ENCODE data around the gene ANKEF1.

The ANKEF1 gene

DNA sequence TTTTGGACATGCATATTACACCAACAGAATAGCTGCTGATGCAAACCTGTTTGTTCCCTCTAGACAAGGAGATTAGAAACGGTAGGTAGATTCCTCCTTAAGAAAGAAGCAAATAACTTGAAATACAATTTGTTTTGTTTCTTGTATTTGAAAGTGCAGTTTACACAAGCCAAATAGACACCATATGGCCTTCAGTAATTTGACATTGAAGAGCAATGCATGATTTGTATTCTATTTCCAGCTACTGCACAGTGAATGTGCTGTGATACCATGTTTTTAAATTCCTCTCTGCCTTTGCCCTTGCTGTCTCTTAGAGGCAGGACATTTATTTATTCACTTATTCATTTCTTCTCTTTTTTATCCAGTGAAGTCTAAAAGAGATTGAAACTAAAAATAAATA is 31.9 kb upstream of the ANKEF1 start:
- TF ChIP-seq USF1 (IDR thresholded peaks at IDR 0.05) (no peak), TAF1 (IDR thresholded peaks at IDR 0.05; ENCODE audit: low read depth) (no peak), NFIC (IDR thresholded peaks at IDR 0.05) (no peak), RAD21 (IDR thresholded peaks at IDR 0.05; ENCODE audit: low read depth) (no peak)

DNA sequence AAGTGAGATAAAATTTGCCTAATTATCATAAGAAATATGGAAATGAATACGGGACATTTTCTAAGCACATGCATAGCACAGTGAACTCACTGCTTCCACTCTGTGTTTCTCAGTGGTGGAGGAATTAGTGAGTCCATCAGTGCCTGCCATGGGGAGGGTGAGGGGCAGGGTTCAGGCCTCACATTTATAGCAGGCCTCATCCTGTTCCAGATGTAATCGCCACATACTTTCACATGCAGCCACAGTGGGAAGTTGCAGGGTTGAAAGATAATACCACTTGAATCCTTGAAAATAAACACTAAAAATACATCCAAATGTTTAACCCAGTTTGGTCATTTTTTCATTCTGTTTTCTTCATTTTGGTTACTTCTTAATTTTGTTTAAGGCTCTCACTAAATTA is 29.9 kb upstream of the ANKEF1 start:
- TF ChIP-seq EGR1 (IDR thresholded peaks at IDR 0.05): no peak
- no peak for TF ChIP-seq RAD21 (IDR thresholded peaks at IDR 0.05; ENCODE audit: low read depth)
- TF ChIP-seq EP300 (IDR thresholded peaks at IDR 0.05; ENCODE audit: borderline replicate concordance): no peak
- no peak for TF ChIP-seq TEAD4 (IDR thresholded peaks at IDR 0.05)
- no peak for TF ChIP-seq TAF1 (IDR thresholded peaks at IDR 0.05; ENCODE audit: low read depth)
- no peak for TF ChIP-seq CEBPB (IDR thresholded peaks at IDR 0.05)
- TF ChIP-seq ZBTB7A (IDR thresholded peaks at IDR 0.05; ENCODE audit: low read depth): no peak
- TF ChIP-seq YY1 (IDR thresholded peaks at IDR 0.05; ENCODE audit: low read depth): no peak
- no peak for TF ChIP-seq TCF12 (IDR thresholded peaks at IDR 0.05; ENCODE audit: low read depth)
- TF ChIP-seq CREB1 (IDR thresholded peaks at IDR 0.05; ENCODE audit: low read depth): no peak
- TF ChIP-seq NFIC (IDR thresholded peaks at IDR 0.05): no peak
- TF ChIP-seq FOXM1 (IDR thresholded peaks at IDR 0.05; ENCODE audit: borderline replicate concordance, low read depth): no peak
- TF ChIP-seq, protein P1, sequence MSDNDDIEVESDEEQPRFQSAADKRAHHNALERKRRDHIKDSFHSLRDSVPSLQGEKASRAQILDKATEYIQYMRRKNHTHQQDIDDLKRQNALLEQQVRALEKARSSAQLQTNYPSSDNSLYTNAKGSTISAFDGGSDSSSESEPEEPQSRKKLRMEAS (IDR thresholded peaks at IDR 0.05): no peak
- TF ChIP-seq USF1 (IDR thresholded peaks at IDR 0.05): no peak
- TF ChIP-seq REST (IDR thresholded peaks at IDR 0.05; ENCODE audit: low read depth): no peak

DNA sequence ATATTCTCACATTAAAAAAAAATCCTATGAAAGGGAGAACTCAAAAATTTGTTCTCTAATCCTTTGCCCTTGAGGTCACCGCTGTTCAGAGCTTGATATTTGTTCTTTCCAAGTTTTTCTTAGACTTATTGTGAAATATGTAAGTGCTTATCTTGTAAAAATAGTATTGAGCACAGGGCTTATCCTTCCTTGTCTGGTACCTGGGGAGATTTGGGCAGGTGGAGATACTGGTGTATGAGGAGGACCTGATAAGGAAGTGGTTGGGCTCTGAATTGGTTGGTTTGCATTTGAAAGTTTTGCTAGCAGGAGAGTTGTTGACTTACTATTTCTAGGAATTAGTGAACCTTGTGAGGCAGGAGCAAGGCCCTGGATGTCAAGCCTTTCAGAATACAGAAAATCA is 28.9 kb upstream of the ANKEF1 start:
- TF ChIP-seq TAF1 (IDR thresholded peaks at IDR 0.05; ENCODE audit: low read depth) (no peak), EP300 (IDR thresholded peaks at IDR 0.05; ENCODE audit: borderline replicate concordance) (no peak), RAD21 (IDR thresholded peaks at IDR 0.05; ENCODE audit: low read depth) (no peak), CEBPB (IDR thresholded peaks at IDR 0.05) (no peak)

DNA sequence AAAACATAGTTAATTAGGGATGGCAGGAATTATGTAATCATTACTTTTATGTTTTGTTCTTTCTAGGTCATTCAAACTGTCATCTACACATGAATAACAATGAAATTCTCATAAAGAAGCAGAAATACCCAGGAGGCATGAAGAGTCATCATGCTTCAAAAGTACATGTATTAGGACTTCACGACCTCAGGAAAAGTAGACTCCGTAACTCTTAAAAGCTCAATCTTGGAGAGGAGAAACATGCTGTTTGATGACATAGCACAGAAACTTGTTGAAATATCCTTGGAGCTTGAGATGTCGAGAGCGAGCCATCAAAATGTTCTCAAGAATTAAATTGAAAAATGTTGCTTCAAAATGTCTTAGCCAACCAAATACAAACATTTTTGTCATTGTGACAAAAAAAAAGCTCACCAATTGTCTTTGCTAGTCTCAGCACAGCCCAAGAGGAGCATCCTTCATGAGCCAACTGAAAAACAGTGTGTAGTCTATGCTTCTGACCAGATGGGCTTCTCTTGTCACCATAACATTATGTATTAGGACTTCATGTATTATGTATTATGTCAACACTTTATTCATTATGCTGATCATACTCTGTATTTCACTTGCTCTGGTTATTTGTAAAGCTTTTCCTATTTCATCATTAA is 28.2 kb upstream of the ANKEF1 start:
- no peak for TF ChIP-seq EGR1 (IDR thresholded peaks at IDR 0.05)
- no peak for TF ChIP-seq TCF12 (IDR thresholded peaks at IDR 0.05; ENCODE audit: low read depth)
- no peak for TF ChIP-seq NFIC (IDR thresholded peaks at IDR 0.05)
- TF ChIP-seq USF1 (IDR thresholded peaks at IDR 0.05): no peak
- no peak for TF ChIP-seq RAD21 (IDR thresholded peaks at IDR 0.05; ENCODE audit: low read depth)
- no peak for TF ChIP-seq YY1 (IDR thresholded peaks at IDR 0.05; ENCODE audit: low read depth)
- no peak for TF ChIP-seq TEAD4 (IDR thresholded peaks at IDR 0.05)
- no peak for TF ChIP-seq EP300 (IDR thresholded peaks at IDR 0.05; ENCODE audit: borderline replicate concordance)
- TF ChIP-seq TAF1 (IDR thresholded peaks at IDR 0.05; ENCODE audit: low read depth): no peak
- TF ChIP-seq, protein P1 (IDR thresholded peaks at IDR 0.05): no peak
- no peak for TF ChIP-seq FOXM1 (IDR thresholded peaks at IDR 0.05; ENCODE audit: borderline replicate concordance, low read depth)
- TF ChIP-seq CEBPB (IDR thresholded peaks at IDR 0.05): no peak
- no peak for TF ChIP-seq ZBTB7A (IDR thresholded peaks at IDR 0.05; ENCODE audit: low read depth)

DNA sequence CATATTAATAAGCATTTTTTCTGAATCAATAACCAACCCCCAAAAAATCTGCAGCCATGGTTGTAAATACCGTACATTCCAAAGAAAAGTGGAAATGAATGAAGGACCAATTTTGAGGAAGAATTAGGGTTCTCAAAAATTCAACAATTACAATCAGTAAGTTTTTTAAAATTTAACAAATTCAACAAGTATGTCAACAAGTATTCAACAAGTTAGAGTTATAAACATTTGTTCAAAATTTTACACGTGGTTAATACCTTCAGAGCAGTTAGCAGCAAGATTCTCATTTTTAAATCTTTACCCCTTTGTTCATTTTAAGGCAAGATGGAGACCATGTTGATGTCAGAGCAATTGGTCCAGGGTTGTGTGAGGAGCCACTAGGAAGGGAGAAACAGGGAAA is 27.6 kb upstream of the ANKEF1 start:
- TF ChIP-seq RAD21 (IDR thresholded peaks at IDR 0.05; ENCODE audit: low read depth) (no peak), ZBTB7A (IDR thresholded peaks at IDR 0.05; ENCODE audit: low read depth) (no peak), FOXM1 (IDR thresholded peaks at IDR 0.05; ENCODE audit: borderline replicate concordance, low read depth) (no peak), CREB1 (IDR thresholded peaks at IDR 0.05; ENCODE audit: low read depth) (no peak), TAF1 (IDR thresholded peaks at IDR 0.05; ENCODE audit: low read depth) (no peak), TEAD4 (IDR thresholded peaks at IDR 0.05) (no peak), CEBPB (IDR thresholded peaks at IDR 0.05) (no peak), REST (IDR thresholded peaks at IDR 0.05; ENCODE audit: low read depth) (no peak), YY1 (IDR thresholded peaks at IDR 0.05; ENCODE audit: low read depth) (no peak)
- TF ChIP-seq, protein P1 (IDR thresholded peaks at IDR 0.05): no peak
